ENCODE data around the gene OTOA. TPM values are rescaled to one million over a fixed set of nuclear protein-coding genes. Genes with fewer than 3 reads are reported as not detected.
"Not testable (repeated sequence)": the region's sequence is repeated elsewhere in the genome, so short reads cannot be mapped to it uniquely, and the experiment has no call there.

Gene OTOA
- total RNA-seq, 1 donor from 2014 or later, result under 0.01 TPM

DNA sequence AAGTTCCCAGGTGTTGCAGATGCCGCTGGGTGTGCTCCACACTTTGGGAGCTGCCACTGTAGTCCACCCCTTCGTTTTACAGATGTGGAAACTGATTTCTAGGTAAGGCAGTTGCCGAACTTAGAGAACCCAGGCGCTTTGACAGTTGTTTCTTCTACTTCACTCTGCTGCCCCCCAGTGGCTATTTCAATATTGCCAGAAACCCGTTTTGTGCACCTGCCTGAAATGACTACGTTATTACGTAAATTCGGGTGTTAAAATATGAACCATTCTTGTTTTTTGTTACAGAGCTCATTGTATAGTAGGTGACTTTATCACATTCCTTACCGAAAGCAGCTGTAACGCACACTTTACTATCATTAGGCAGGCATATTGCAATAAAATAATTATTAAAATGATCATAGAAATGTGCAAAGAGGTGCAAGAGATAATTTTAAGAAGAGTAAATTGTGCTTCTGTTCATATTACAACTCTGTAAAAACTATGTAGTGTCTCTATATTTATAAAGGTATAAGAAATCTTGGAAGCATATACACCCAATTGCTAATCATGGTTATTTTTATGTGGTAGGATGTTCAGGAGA, 44.9 kb downstream of the OTOA start:
- H3K9me3 ChIP-seq (ENCODE audit: control insufficient read depth in 3 of 3, low read length in 3 of 3), result no peaks in the 10 kb centered on the region
- no peak overlapping the region for H3K9ac ChIP-seq (ENCODE audit: low read depth in 1 of 3, low read length in 3 of 3)

DNA sequence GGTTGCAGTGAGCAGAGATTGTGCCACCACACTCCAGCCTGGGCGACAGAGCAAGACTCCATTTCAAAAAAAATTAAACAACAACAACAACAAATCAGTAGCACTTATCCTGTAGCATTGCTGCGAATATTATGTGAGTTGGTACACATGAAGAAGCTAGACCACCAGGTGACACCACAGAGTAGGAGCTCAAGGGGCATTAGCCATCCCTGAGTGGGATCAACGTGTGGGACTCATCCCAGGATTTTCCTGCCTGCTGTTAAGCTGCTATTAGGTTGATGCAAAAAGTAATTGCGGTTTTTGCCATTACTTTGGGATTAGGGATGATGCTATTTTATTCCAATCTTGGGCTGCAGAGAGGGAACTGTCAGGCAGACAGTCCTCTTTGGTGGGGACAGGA, 47.2 kb downstream of the OTOA start:
- Histone ChIP-seq H3K27ac (ENCODE audit: low read depth, low read length) (no peak overlapping the region), H3K36me3 (ENCODE audit: control insufficient read depth in 3 of 3, insufficient read depth in 3 of 3, low read length in 3 of 3) (no peaks in the 10 kb centered on the region), H3K9me3 (ENCODE audit: control insufficient read depth in 3 of 3, low read length in 3 of 3) (no peaks in the 10 kb centered on the region), H3K4me1 (ENCODE audit: control insufficient read depth in 3 of 3, insufficient read depth in 3 of 3, low read length in 3 of 3) (peaks cover 0 to 2% (median 0%) of the 10 kb centered on the region in 3 donors), H3K9ac (ENCODE audit: low read depth in 1 of 3, low read length in 3 of 3) (no peak overlapping the region), H3K4me3 (ENCODE audit: low read length in 3 of 3) (no peak overlapping the region), H3K27me3 (ENCODE audit: control insufficient read depth in 3 of 3, insufficient read depth in 3 of 3, low read length in 3 of 3) (peaks cover 0 to 2% (median 0%) of the 10 kb centered on the region in 3 donors)

More for the DNA sequence above, 44.9 kb downstream of the OTOA start:
- H3K36me3 ChIP-seq (ENCODE audit: control insufficient read depth in 3 of 3, insufficient read depth in 3 of 3, low read length in 3 of 3), result no peaks in the 10 kb centered on the region
- H3K27ac ChIP-seq (ENCODE audit: low read depth, low read length), result no peak overlapping the region
- H3K4me3 ChIP-seq (ENCODE audit: low read length in 3 of 3), result peak overlapping the region in 1 of 3 donors; percentile 35
- peaks cover 0 to 2% (median 0%) of the 10 kb centered on the region in 3 donors for H3K4me1 ChIP-seq (ENCODE audit: control insufficient read depth in 3 of 3, insufficient read depth in 3 of 3, low read length in 3 of 3)
- peaks cover 0 to 2% (median 0%) of the 10 kb centered on the region in 3 donors for H3K27me3 ChIP-seq (ENCODE audit: control insufficient read depth in 3 of 3, insufficient read depth in 3 of 3, low read length in 3 of 3)

DNA sequence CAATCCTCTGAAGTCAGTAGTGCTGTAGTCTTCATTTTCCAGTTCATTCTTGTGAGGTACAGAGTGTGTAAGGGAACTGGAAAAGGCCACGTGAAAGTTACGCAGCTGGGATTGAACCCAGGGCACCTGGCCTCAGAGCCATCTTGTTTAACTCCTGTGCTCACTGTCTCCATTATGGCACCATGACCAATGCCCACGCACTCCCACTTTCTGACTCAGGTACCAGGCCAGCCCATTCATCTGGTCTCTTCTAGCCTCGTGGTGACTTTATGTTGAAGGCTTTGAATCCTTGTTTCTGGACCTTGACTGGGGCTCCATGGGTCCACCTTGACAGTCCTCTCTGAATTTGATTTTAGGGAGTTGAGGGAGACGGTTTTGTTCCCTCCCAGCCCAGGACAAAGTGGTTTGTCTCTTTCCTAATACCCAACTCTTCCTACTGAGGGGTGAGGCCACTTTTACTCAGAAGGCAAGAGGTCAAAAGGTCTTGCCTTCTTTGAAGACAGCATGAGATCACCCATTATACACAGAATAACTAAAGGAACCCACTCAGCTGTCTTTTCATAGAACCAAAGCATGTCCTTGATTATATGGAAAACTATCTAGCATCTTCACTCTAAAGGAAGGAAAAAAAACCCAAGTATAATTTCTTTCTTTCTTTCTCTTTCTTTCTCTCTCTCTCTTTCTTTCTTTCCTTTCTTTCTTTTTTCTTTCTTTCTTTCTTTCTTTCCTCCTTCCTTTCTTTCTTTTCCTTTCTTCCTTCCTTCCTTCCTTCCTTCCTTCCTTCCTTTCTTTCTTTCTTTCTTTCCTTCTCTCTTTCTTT, 50.0 kb downstream of the OTOA start:
- Histone ChIP-seq H3K9ac (ENCODE audit: low read depth in 1 of 3, low read length in 3 of 3) (no peak overlapping the region), H3K36me3 (ENCODE audit: control insufficient read depth in 3 of 3, insufficient read depth in 3 of 3, low read length in 3 of 3) (no peaks in the 10 kb centered on the region), H3K4me1 (ENCODE audit: control insufficient read depth in 3 of 3, insufficient read depth in 3 of 3, low read length in 3 of 3) (no peaks in the 10 kb centered on the region), H3K27me3 (ENCODE audit: control insufficient read depth in 3 of 3, insufficient read depth in 3 of 3, low read length in 3 of 3) (peaks cover 0 to 3% (median 0%) of the 10 kb centered on the region in 3 donors), H3K27ac (ENCODE audit: low read depth, low read length) (no peak overlapping the region), H3K4me3 (ENCODE audit: low read length in 3 of 3) (no peak overlapping the region), H3K9me3 (ENCODE audit: control insufficient read depth in 3 of 3, low read length in 3 of 3) (no peaks in the 10 kb centered on the region)

DNA sequence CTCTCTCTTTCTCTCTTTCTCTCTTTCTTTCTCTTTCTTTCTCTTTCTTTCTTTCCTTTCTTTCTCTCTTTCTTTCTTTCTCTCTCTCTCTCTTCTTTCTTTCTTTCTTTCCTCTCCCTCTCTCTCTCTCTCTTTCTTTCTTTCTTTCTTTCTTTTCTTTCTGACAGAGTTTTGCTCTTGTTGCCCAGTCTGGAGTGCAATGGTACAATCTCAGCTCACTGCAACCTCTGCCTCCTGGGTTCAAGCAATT, 50.5 kb downstream of the OTOA start:
- H3K27me3 ChIP-seq (ENCODE audit: control insufficient read depth in 3 of 3, insufficient read depth in 3 of 3, low read length in 3 of 3); H3K27ac ChIP-seq (ENCODE audit: low read depth, low read length); H3K9me3 ChIP-seq (ENCODE audit: control insufficient read depth in 3 of 3, low read length in 3 of 3); H3K36me3 ChIP-seq (ENCODE audit: control insufficient read depth in 3 of 3, insufficient read depth in 3 of 3, low read length in 3 of 3); H3K9ac ChIP-seq (ENCODE audit: low read depth in 1 of 3, low read length in 3 of 3); H3K4me3 ChIP-seq (ENCODE audit: low read length in 3 of 3); H3K4me1 ChIP-seq (ENCODE audit: control insufficient read depth in 3 of 3, insufficient read depth in 3 of 3, low read length in 3 of 3): not testable (repeated sequence)

DNA sequence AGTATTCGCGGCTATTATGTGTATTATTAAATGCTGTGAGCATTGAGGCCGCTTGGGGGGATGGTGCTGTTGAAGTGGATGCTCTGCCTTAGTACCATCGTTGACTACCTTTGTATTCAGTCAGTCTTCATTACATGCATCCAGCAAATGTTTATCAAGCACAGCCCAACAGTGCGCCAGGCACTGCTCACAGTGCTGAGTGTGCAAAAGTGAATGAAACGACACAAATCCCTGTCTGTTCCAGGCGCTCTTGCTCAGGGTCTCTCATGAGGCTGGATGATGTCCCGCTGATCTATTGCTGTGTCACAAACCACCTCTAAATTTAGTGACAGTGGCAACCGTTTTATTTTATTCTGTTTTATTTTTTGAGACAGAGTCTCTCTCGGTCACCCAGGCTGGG, 53.8 kb downstream of the OTOA start:
- Histone ChIP-seq H3K9me3 (ENCODE audit: control insufficient read depth in 3 of 3, low read length in 3 of 3) (no peaks in the 10 kb centered on the region), H3K27ac (ENCODE audit: low read depth, low read length) (no peak overlapping the region)

DNA sequence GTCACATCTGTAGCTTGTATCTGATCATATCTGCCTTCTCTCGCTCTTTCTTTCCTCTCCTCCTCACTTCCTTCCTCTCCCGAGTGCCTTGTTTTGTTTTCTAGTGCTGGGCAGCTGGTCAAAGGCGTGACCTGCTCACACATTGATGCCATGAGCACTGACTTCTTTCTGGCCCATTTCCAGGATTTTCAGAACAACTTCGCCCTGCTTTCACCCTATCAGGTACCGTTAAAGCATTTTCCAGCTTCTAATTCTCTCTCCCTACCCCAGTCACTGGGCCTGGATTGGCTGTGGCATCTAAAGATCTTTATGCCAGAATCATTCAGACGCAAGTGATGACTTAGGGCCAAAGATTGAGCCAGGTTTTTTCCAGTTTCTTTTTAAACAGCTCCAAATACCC, 55.5 kb downstream of the OTOA start:
- Histone ChIP-seq H3K4me1 (ENCODE audit: control insufficient read depth in 3 of 3, insufficient read depth in 3 of 3, low read length in 3 of 3) (no peaks in the 10 kb centered on the region), H3K27ac (ENCODE audit: low read depth, low read length) (no peak overlapping the region), H3K27me3 (ENCODE audit: control insufficient read depth in 3 of 3, insufficient read depth in 3 of 3, low read length in 3 of 3) (peaks cover 0 to 3% (median 0%) of the 10 kb centered on the region in 3 donors), H3K9ac (ENCODE audit: low read depth in 1 of 3, low read length in 3 of 3) (no peak overlapping the region), H3K4me3 (ENCODE audit: low read length in 3 of 3) (no peak overlapping the region), H3K36me3 (ENCODE audit: control insufficient read depth in 3 of 3, insufficient read depth in 3 of 3, low read length in 3 of 3) (no peaks in the 10 kb centered on the region), H3K9me3 (ENCODE audit: control insufficient read depth in 3 of 3, low read length in 3 of 3) (no peaks in the 10 kb centered on the region)

More for the DNA sequence above, 53.8 kb downstream of the OTOA start:
- no peak overlapping the region for H3K9ac ChIP-seq (ENCODE audit: low read depth in 1 of 3, low read length in 3 of 3)
- no peak overlapping the region for H3K4me3 ChIP-seq (ENCODE audit: low read length in 3 of 3)
- H3K4me1 ChIP-seq (ENCODE audit: control insufficient read depth in 3 of 3, insufficient read depth in 3 of 3, low read length in 3 of 3), result no peaks in the 10 kb centered on the region
- no peaks in the 10 kb centered on the region for H3K36me3 ChIP-seq (ENCODE audit: control insufficient read depth in 3 of 3, insufficient read depth in 3 of 3, low read length in 3 of 3)
- H3K27me3 ChIP-seq (ENCODE audit: control insufficient read depth in 3 of 3, insufficient read depth in 3 of 3, low read length in 3 of 3), result peaks cover 0 to 3% (median 0%) of the 10 kb centered on the region in 3 donors

DNA sequence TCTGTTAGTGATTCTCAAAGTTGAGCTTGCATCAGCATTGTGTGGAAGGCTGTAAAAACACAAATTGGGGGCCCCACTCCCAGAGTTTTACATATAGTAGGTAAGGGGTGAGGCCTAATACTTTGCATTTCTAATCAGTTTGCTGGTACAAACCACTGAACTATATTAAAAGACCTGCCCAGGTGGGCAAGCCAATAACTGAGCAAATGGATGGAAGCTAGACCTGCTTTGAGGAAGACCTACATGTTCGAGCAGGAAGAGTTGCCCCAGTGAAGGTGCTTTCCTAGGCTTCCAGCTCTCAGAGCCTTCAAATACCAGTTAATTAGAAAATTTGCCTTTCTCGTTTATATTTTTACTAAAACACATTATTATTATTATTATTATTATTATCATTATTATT, 56.8 kb downstream of the OTOA start:
- Histone ChIP-seq H3K27ac (ENCODE audit: low read depth, low read length) (no peak overlapping the region), H3K9me3 (ENCODE audit: control insufficient read depth in 3 of 3, low read length in 3 of 3) (no peaks in the 10 kb centered on the region), H3K9ac (ENCODE audit: low read depth in 1 of 3, low read length in 3 of 3) (no peak overlapping the region), H3K4me1 (ENCODE audit: control insufficient read depth in 3 of 3, insufficient read depth in 3 of 3, low read length in 3 of 3) (no peaks in the 10 kb centered on the region), H3K4me3 (ENCODE audit: low read length in 3 of 3) (no peak overlapping the region), H3K27me3 (ENCODE audit: control insufficient read depth in 3 of 3, insufficient read depth in 3 of 3, low read length in 3 of 3) (peaks cover 0 to 3% (median 0%) of the 10 kb centered on the region in 3 donors), H3K36me3 (ENCODE audit: control insufficient read depth in 3 of 3, insufficient read depth in 3 of 3, low read length in 3 of 3) (no peaks in the 10 kb centered on the region)

DNA sequence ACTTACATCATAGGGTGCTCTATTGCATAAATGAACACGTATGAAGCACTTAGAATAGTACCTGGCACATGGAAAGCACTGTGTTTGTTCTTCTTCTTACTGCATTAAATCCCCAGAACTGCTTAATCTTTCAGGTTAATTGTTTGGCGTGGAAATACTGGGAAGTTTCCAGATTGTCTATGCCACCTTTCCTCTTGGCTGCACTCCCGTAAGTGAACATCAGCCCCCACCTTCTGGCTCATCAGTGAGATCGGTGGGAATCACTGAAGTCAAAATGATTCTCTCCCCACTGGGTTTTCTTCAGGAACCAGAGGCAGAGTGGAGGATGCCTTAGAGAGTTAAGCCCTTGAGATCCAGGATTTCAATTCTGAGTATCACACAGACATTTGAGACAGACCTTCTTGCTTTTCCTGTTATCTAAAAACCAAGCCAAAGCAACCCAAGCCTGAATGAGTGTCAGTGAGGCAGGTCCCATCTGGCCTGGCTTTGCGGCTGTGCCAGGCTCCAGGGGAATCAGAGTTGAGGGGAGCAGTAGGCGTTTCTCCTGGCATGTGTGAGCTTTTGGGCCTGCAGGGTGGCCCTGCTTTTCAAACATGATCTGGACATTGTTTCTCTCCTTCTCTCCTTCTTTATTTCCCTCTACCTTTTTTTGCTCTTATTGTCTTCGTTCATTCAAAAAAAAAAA, 59.1 kb downstream of the OTOA start:
- Histone ChIP-seq H3K4me1 (ENCODE audit: control insufficient read depth in 3 of 3, insufficient read depth in 3 of 3, low read length in 3 of 3) (no peaks in the 10 kb centered on the region), H3K27ac (ENCODE audit: low read depth, low read length) (no peak overlapping the region), H3K4me3 (ENCODE audit: low read length in 3 of 3) (no peak overlapping the region), H3K36me3 (ENCODE audit: control insufficient read depth in 3 of 3, insufficient read depth in 3 of 3, low read length in 3 of 3) (no peaks in the 10 kb centered on the region), H3K9ac (ENCODE audit: low read depth in 1 of 3, low read length in 3 of 3) (no peak overlapping the region), H3K9me3 (ENCODE audit: control insufficient read depth in 3 of 3, low read length in 3 of 3) (no peaks in the 10 kb centered on the region), H3K27me3 (ENCODE audit: control insufficient read depth in 3 of 3, insufficient read depth in 3 of 3, low read length in 3 of 3) (peaks cover 0 to 3% (median 0%) of the 10 kb centered on the region in 3 donors)

DNA sequence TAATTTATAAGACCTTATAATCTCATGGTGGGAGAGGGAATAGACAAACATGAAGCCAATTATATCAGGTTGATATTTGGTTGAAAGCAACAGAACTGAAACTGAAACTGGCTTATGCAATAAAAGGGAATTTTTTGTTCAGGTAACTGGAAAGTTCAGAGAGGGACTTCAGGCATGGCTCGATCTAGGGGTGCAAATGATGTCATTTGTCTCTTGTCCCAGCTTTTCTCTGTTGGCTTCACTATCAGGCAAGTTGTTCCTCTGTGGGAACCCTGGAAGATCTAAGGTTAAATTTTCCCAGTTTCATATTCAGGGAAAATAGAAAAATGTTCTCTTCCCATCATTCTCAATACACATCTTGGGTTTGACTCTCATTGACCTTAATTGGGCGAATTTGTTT, 59.8 kb downstream of the OTOA start:
- H3K4me3 ChIP-seq (ENCODE audit: low read length in 3 of 3), result no peak overlapping the region
- H3K9me3 ChIP-seq (ENCODE audit: control insufficient read depth in 3 of 3, low read length in 3 of 3), result no peaks in the 10 kb centered on the region
- H3K9ac ChIP-seq (ENCODE audit: low read depth in 1 of 3, low read length in 3 of 3), result no peak overlapping the region
- no peak overlapping the region for H3K27ac ChIP-seq (ENCODE audit: low read depth, low read length)
- H3K27me3 ChIP-seq (ENCODE audit: control insufficient read depth in 3 of 3, insufficient read depth in 3 of 3, low read length in 3 of 3), result peaks cover 0 to 3% (median 0%) of the 10 kb centered on the region in 3 donors
- no peaks in the 10 kb centered on the region for H3K4me1 ChIP-seq (ENCODE audit: control insufficient read depth in 3 of 3, insufficient read depth in 3 of 3, low read length in 3 of 3)
- no peaks in the 10 kb centered on the region for H3K36me3 ChIP-seq (ENCODE audit: control insufficient read depth in 3 of 3, insufficient read depth in 3 of 3, low read length in 3 of 3)

DNA sequence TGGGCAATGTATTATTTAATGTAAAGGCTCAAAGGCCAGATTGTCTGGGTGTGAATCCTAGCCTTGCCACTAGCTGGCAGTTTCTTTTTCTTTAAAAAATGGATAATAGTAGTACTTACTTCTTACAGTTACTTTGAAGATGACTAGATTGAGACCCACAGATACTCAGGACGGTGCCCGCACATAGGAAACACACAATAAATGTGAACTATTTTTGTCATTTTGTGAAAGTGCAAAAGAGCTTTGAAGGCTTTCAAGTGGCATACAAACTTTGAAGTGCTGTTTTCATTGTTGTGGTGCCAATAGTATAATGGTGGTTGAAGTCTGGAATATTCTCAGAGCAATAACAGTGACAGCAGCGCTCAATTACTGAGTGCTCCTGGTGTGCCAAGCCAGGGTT, 63.6 kb downstream of the OTOA start:
- Histone ChIP-seq H3K27ac (ENCODE audit: low read depth, low read length) (no peak overlapping the region), H3K9ac (ENCODE audit: low read depth in 1 of 3, low read length in 3 of 3) (no peak overlapping the region), H3K4me1 (ENCODE audit: control insufficient read depth in 3 of 3, insufficient read depth in 3 of 3, low read length in 3 of 3) (no peaks in the 10 kb centered on the region), H3K9me3 (ENCODE audit: control insufficient read depth in 3 of 3, low read length in 3 of 3) (no peaks in the 10 kb centered on the region), H3K36me3 (ENCODE audit: control insufficient read depth in 3 of 3, insufficient read depth in 3 of 3, low read length in 3 of 3) (no peaks in the 10 kb centered on the region), H3K27me3 (ENCODE audit: control insufficient read depth in 3 of 3, insufficient read depth in 3 of 3, low read length in 3 of 3) (peaks cover 0 to 3% (median 0%) of the 10 kb centered on the region in 3 donors), H3K4me3 (ENCODE audit: low read length in 3 of 3) (no peak overlapping the region)

All from skeletal muscle tissue (tissue), 4 donors.